NCI-H1930 (cell line): ENCODE measurements around the gene EFCAB6.

Source experiments
- DNase-seq, 2 experiments: peaks; one replicate each; lab custom pipeline; 2025; lab: John Stamatoyannopoulos, UW

Gene EFCAB6

GRCh38 chr22:43744700-43745410 lies 67.2 kb downstream of the EFCAB6 start:
- DNase-seq = no peak

GRCh38 chr22:43743929-43744643 lies 68.0 kb downstream of the EFCAB6 start:
- no peak for DNase-seq

- no peak for DNase-seq
Measured at GRCh38 chr22:43743131-43743530, 69.0 kb downstream of the EFCAB6 start.

- DNase-seq = no peak
Measured at GRCh38 chr22:43742154-43742950, 69.8 kb downstream of the EFCAB6 start.

GRCh38 chr22:43740587-43741270 lies 71.4 kb downstream of the EFCAB6 start:
- no peak for DNase-seq

- DNase-seq = no peak
Measured at GRCh38 chr22:43739851-43740379, 72.2 kb downstream of the EFCAB6 start.

GRCh38 chr22:43737150-43737828 lies 74.8 kb downstream of the EFCAB6 start:
- DNase-seq = no peak

GRCh38 chr22:43736651-43737050 lies 75.5 kb downstream of the EFCAB6 start:
- DNase-seq = no peak

GRCh38 chr22:43734370-43735150 lies 77.5 kb downstream of the EFCAB6 start:
- no peak for DNase-seq

- no peak for DNase-seq
Measured at GRCh38 chr22:43733138-43733537, 79.0 kb downstream of the EFCAB6 start.

GRCh38 chr22:43731988-43732387 lies 80.1 kb downstream of the EFCAB6 start:
- DNase-seq = no peak

- DNase-seq = no peak
Measured at GRCh38 chr22:43726964-43727543, 85.1 kb downstream of the EFCAB6 start.

- no peak for DNase-seq
Measured at GRCh38 chr22:43726322-43726721, 85.8 kb downstream of the EFCAB6 start.

GRCh38 chr22:43723816-43724215 lies 88.3 kb downstream of the EFCAB6 start:
- no peak for DNase-seq

GRCh38 chr22:43722444-43722843 lies 89.7 kb downstream of the EFCAB6 start:
- DNase-seq = no peak

GRCh38 chr22:43720716-43721115 lies 91.4 kb downstream of the EFCAB6 start:
- DNase-seq = no peak

GRCh38 chr22:43714104-43714503 lies 98.0 kb downstream of the EFCAB6 start:
- DNase-seq = no peak

GRCh38 chr22:43711681-43712080 lies 100.4 kb downstream of the EFCAB6 start:
- no peak for DNase-seq

- DNase-seq = peak in 1 of 2 experiments; percentile 11
Measured at GRCh38 chr22:43707648-43708047, 104.5 kb downstream of the EFCAB6 start.
